BE2C (cell line): ENCODE data around the gene SHD.
"Not testable (repeated sequence)": the region's sequence is repeated elsewhere in the genome, so short reads cannot be mapped to it uniquely, and the experiment has no call there.

Experiments used
- DNase-seq: peaks from one replicate; pipeline ENCODE4 v3.0.0-alpha.2; 2020
- H3K27me3 ChIP-seq: fragments of 250-450 bp; sonication (Bioruptor Pico); 2 replicates; pipeline ENCODE4 v1.5.1; 2020; ENCODE audit warnings: mild to moderate bottlenecking
- H3K36me3 ChIP-seq: fragments of 250-450 bp; sonication (Bioruptor Pico); 2 replicates; pipeline ENCODE4 v1.5.1; 2020; ENCODE audit warnings: mild to moderate bottlenecking
- H3K4me1 ChIP-seq: fragments of 250-450 bp; sonication (Bioruptor Pico); 2 replicates; pipeline ENCODE4 v1.5.1; 2020
- H3K4me3 ChIP-seq: 2 replicates; pipeline ENCODE4 v1.5.1; 2011; ENCODE audit warnings: low read depth, low read length
- H3K9me3 ChIP-seq: fragments of 250-450 bp; sonication (Bioruptor Pico); 2 replicates; pipeline ENCODE4 v1.5.1; 2020
- TF ChIP-seq, protein P1 (sequence below): IDR thresholded peaks from 2 replicates; pipeline ENCODE4 v1.5.1; 2012; ENCODE audit warnings: mild to moderate bottlenecking, low read depth, low read length

SHD gene

GRCh38 chr19:4267101-4267900, 11.8 kb upstream of the SHD start:
- TF ChIP-seq, protein P1, sequence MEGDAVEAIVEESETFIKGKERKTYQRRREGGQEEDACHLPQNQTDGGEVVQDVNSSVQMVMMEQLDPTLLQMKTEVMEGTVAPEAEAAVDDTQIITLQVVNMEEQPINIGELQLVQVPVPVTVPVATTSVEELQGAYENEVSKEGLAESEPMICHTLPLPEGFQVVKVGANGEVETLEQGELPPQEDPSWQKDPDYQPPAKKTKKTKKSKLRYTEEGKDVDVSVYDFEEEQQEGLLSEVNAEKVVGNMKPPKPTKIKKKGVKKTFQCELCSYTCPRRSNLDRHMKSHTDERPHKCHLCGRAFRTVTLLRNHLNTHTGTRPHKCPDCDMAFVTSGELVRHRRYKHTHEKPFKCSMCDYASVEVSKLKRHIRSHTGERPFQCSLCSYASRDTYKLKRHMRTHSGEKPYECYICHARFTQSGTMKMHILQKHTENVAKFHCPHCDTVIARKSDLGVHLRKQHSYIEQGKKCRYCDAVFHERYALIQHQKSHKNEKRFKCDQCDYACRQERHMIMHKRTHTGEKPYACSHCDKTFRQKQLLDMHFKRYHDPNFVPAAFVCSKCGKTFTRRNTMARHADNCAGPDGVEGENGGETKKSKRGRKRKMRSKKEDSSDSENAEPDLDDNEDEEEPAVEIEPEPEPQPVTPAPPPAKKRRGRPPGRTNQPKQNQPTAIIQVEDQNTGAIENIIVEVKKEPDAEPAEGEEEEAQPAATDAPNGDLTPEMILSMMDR: peak; percentile 88
- Histone ChIP-seq H3K36me3 (peaks cover 28% of the 10 kb centered on the region), H3K9me3 (0 out of 2 replicates have a peak, but pooled peaks cover 3% of the 10 kb centered on the region), H3K4me1 (no peaks in the 10 kb centered on the region; the same call in none of the 2 replicates), H3K4me3 (no peak overlapping the region), H3K27me3 (no peaks in the 10 kb centered on the region)
- DNase-seq: peak; percentile 83

- Histone ChIP-seq H3K36me3 (peaks cover 25% of the 10 kb centered on the region), H3K4me3 (no peak overlapping the region), H3K9me3 (0 out of 2 replicates have a peak, but pooled peaks cover 3% of the 10 kb centered on the region), H3K27me3 (no peaks in the 10 kb centered on the region), H3K4me1 (peaks cover 4% of the 10 kb centered on the region)
- no peak for DNase-seq
- TF ChIP-seq, protein P1: no peak
These were observed 10.9 kb upstream of the SHD start for GRCh38 chr19:4267901-4268815.

GRCh38 chr19:4268816-4269430, 10.1 kb upstream of the SHD start:
- Histone ChIP-seq H3K27me3 (no peaks in the 10 kb centered on the region), H3K4me1 (peaks cover 4% of the 10 kb centered on the region), H3K36me3 (peaks cover 22% of the 10 kb centered on the region)

DNA sequence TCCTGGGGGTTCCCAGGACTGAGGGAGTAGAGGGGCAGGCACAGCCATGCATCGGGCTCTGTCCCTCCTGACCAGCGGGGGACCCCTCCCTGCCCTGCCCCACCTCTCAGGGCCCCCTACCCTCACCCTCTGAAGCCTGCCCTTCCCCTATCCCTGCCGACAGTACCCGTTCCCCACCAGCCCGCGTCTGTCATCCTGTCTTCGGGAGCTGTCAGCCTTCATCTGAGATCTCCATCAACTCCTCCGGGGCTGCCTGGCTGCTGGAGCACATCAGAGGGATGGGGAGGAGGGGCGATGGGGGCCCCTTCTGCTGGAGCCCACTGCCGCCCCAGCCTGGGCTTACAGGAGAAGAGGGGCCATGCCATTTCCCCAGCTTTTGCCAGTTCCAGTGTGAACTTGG, 6.2 kb upstream of the SHD start:
- Histone ChIP-seq H3K9me3 (0 out of 2 replicates have a peak, but pooled peaks cover 3% of the 10 kb centered on the region), H3K27me3 (no peaks in the 10 kb centered on the region), H3K4me1 (peaks cover 7% of the 10 kb centered on the region), H3K4me3 (no peak overlapping the region), H3K36me3 (peaks cover 18% of the 10 kb centered on the region)
- DNase-seq: peak; percentile 45
- TF ChIP-seq, protein P1: no peak

More at GRCh38 chr19:4268816-4269430, 10.1 kb upstream of the SHD start:
- no peak for DNase-seq
- Histone ChIP-seq H3K9me3 (0 out of 2 replicates have a peak, but pooled peaks cover 3% of the 10 kb centered on the region), H3K4me3 (no peak overlapping the region)
- TF ChIP-seq, protein P1: peak; percentile 23

DNA sequence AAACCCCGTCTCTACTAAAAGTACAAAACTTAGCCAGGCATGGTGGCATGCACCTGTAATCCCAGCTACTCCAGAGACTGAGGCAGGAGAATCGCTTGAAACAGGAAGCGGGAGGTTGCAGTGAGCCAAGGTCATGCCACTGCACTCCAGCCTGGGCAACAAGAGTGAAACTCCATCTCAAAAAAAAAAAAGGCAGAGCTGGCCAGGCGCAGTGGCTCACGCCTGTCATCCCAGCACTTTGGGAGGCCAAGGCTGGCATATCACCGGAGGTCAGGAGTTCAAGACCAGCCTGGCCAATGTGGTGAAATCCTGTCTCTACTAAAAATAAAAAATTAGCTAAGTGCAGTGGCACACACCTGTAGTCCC, 4.8 kb upstream of the SHD start:
- H3K9me3 ChIP-seq, DNase-seq: not testable (repeated sequence)
- H3K4me1 ChIP-seq: peaks cover 10% of the 10 kb centered on the region

DNA sequence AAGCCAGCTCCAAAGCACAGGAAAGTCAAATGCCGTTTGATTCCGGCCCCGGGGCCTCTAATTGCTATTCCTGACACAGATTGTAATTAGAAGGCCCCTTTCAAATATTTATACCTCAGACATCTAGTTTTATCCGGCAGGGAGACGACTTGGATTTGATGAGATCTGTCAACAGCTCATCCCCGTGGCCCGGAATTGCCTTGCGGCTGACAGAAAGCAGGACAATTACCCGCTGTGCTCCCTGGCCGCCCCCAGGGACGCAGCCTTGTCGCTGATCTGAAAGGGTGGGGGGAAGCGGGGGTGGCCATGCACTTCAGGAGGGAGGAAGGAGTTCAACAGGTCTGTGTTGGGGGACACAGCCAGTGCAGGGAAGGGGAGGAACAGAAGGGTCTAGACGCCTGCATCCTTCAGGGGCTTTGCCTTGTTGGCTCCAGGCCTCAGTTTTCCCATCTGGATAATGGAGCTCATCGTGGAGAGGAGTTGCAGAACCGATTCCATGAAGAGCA, 1.8 kb upstream of the SHD start:
- H3K4me3 ChIP-seq: peak overlapping the region; percentile 29; the same call in 1 of the 2 replicates
- H3K4me1 ChIP-seq: peaks cover 10% of the 10 kb centered on the region
- peaks cover 16% of the 10 kb centered on the region for H3K36me3 ChIP-seq
- no peaks in the 10 kb centered on the region for H3K27me3 ChIP-seq
- TF ChIP-seq, protein P1: no peak
- H3K9me3 ChIP-seq: no peaks in the 10 kb centered on the region
- peak; percentile 94 for DNase-seq

More for the DNA sequence above, 4.8 kb upstream of the SHD start:
- H3K4me3 ChIP-seq, H3K27me3 ChIP-seq, H3K36me3 ChIP-seq: not testable (repeated sequence)
